Gastroesophageal sphincter (tissue), 3 donors: Measurements from ENCODE around the gene GRXCR2.

Experiments used
- CTCF ChIP-seq, 4 experiments: fragments of 200-600 bp in 2 of 4; fragments of 450-650 bp in 2 of 4; sonication (generic) in 1 of 4; IDR thresholded peaks; one replicate each; pipeline ENCODE4 v1.5.1; 2017 to 2019; ENCODE audit warnings: antibody characterized with exemption in 4 of 4, mild to moderate bottlenecking in 2 of 4, moderate library complexity in 2 of 4
- POLR2A ChIP-seq, 2 donors: fragments of 450-650 bp; IDR thresholded peaks; one replicate each; pipeline ENCODE4 v1.6.1; 2017; ENCODE audit warnings: antibody characterized with exemption in 2 of 2, mild to moderate bottlenecking in 2 of 2, moderate library complexity in 1 of 2

GRCh38 chr5:145887217-145887616 is 14.4 kb upstream of the GRXCR2 start:
- no peak for TF ChIP-seq CTCF (IDR thresholded peaks at IDR 0.05)
- no peak for TF ChIP-seq POLR2A (IDR thresholded peaks at IDR 0.05)
